KOPT-K1 (cell line): ENCODE measurements around the gene PRPF40B.
A peak's percentile ranks its signal among the peaks of the same experiment; 100 is the strongest.

Source experiments
- H3K27ac ChIP-seq: fragments of 200-600 bp; sonication (generic); 2 replicates; pipeline ENCODE4 v1.5.1; 2016; ENCODE audit warnings: antibody characterized with exemption, mild to moderate bottlenecking, low read depth, low read length; ENCODE audit not compliant: poor library complexity, severe bottlenecking
- H3K36me3 ChIP-seq: fragments of 200-600 bp; sonication (generic); 2 replicates; pipeline ENCODE4 v1.5.1; 2017; ENCODE audit warnings: antibody characterized with exemption, mild to moderate bottlenecking, low read length, moderate library complexity; ENCODE audit not compliant: insufficient read depth
- H3K9me3 ChIP-seq: fragments of 200-600 bp; sonication (generic); 2 replicates; pipeline ENCODE4 v1.5.1; 2017; ENCODE audit warnings: antibody characterized with exemption, low read length, mild to moderate bottlenecking; ENCODE audit not compliant: insufficient read depth, poor library complexity, severe bottlenecking

PRPF40B gene

GRCh38 chr12:49673446-49674317, 50.3 kb downstream of the PRPF40B start:
- Histone ChIP-seq H3K27ac (peak overlapping the region; percentile 91), H3K36me3 (no peaks in the 10 kb centered on the region), H3K9me3 (no peaks in the 10 kb centered on the region)

- H3K27ac ChIP-seq, result peak overlapping the region; percentile 91
- H3K9me3 ChIP-seq, result no peaks in the 10 kb centered on the region
- no peaks in the 10 kb centered on the region for H3K36me3 ChIP-seq
Observed at GRCh38 chr12:49674318-49674981, 51.1 kb downstream of the PRPF40B start.

GRCh38 chr12:49675137-49675536, 51.8 kb downstream of the PRPF40B start:
- Histone ChIP-seq H3K36me3 (no peaks in the 10 kb centered on the region), H3K9me3 (no peaks in the 10 kb centered on the region), H3K27ac (peak overlapping the region; percentile 91)

- H3K9me3 ChIP-seq, result no peaks in the 10 kb centered on the region
- H3K36me3 ChIP-seq, result no peaks in the 10 kb centered on the region
- no peak overlapping the region for H3K27ac ChIP-seq
Observed at GRCh38 chr12:49678711-49679110, 55.4 kb downstream of the PRPF40B start.

DNA sequence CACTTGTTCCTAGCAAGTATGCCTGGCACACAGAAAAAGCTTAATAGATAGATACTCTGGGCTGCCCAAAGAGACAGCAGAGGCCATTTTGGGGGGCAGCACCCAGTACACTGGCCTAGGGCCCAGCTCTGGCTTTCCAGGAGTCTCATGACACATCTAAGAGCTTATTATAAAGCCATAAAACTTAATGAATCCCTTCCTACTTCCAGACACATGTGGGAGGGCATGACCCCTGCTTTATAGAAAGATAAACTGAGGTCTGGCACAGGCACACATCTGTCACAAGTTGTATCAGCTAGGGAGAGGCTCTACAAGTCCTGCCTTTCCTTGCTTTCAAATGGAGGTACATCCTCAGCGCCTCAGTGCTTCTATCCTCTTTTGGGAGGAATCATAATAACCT, 56.7 kb downstream of the PRPF40B start:
- H3K9me3 ChIP-seq, result no peaks in the 10 kb centered on the region
- no peak overlapping the region for H3K27ac ChIP-seq

DNA sequence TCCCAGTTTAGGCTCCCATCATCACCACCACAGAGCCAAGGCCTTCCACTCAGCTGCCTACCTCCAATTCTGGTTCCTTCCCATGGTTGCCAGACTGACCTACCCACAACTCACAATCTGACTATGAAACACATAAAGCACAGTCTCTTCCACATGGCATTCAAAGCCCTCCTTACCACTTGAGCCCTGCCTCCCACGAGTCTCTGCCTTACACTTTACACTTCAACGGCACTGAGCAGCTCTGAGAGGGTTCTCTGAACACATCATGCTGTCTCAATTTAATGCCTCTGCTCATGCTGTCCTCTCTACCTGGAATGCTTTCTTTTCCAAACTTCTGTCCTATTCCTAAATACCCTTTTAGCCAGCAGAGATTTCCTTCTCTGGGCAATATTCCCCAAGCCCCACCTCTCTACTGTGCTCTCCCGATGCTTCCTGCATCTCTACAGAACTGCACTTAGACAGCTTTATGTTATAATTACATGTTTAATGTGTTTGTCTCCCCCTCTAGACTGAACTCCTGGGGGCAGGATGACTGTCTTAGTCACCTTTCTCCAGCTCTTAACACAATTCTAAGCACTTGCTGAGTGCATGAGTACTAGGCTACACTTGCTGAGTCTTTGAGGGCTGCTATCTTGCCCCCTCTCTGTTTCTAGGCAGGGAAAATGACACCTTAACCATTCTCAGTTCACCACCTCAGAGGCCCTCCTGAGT, 60.4 kb downstream of the PRPF40B start:
- Histone ChIP-seq H3K27ac (no peak overlapping the region), H3K36me3 (no peaks in the 10 kb centered on the region), H3K9me3 (no peaks in the 10 kb centered on the region)

More for the DNA sequence above, 56.7 kb downstream of the PRPF40B start:
- no peaks in the 10 kb centered on the region for H3K36me3 ChIP-seq

DNA sequence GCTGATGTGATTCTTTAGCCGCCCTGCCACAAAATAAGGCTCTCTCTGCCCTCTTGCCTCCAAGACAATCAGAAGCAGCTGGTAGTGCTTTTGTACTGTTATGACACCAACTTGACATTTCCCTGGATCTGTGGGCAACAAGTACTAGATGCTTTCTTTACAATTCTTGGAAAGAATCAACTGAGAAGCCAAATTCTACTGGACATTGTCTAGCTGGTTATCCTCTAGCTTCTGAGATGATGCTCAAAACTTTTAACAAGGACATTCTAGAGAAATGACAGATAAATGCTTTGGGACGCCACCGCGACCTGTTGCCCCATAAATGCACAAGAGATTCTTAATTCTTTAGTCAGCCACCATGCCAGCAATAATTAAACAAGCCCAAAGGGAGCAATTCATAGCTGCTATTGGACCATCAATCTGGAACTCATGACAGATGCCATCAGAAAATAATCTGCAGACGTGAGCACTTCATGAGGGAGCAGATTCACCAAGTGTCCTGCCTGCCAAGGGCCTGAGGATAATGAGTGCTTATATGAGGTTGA, 61.0 kb downstream of the PRPF40B start:
- Histone ChIP-seq H3K36me3 (no peaks in the 10 kb centered on the region), H3K27ac (no peak overlapping the region), H3K9me3 (no peaks in the 10 kb centered on the region)

GRCh38 chr12:49687941-49688340, 64.6 kb downstream of the PRPF40B start:
- Histone ChIP-seq H3K27ac (no peak overlapping the region), H3K36me3 (no peaks in the 10 kb centered on the region)

DNA sequence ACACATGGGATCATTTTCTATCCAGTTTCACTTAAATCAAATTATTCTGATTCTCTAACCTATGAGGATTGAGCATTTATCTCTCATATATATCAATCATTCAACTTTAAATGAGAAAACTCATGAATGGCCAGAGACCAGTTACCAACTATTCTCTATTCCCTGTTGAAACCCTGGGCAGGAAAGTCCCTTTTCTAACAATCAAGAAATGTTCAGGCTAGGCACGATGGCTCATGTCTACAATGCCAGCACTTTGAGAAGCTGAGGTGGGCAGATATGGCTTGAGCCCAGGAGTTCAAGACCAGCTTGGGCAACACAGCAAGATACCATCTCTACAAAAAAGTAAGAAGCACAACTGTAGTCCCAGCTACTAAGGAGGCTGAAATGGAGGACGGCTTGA, 65.9 kb downstream of the PRPF40B start:
- no peaks in the 10 kb centered on the region for H3K36me3 ChIP-seq
- H3K9me3 ChIP-seq, result no peaks in the 10 kb centered on the region
- no peak overlapping the region for H3K27ac ChIP-seq

More at GRCh38 chr12:49687941-49688340, 64.6 kb downstream of the PRPF40B start:
- H3K9me3 ChIP-seq, result no peaks in the 10 kb centered on the region

DNA sequence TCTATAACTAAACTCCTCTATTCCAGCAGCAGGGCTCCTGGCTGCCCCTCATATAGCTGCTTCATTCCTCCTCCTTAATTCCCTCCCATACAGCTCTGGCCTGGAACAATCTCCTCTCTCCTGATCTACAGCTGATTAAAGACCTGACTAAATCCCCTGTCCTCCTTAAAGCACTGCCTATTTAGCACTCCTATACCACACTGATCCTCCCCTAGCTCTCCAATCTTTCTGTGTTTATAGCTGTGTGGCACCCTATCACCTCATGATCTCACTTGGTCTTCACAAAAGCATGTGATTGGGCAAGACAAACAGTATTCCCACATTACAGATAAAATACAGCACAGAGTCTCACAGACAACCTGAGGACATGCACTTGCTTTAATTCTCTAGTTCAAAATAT, 66.4 kb downstream of the PRPF40B start:
- Histone ChIP-seq H3K9me3 (no peaks in the 10 kb centered on the region), H3K27ac (no peak overlapping the region), H3K36me3 (no peaks in the 10 kb centered on the region)

DNA sequence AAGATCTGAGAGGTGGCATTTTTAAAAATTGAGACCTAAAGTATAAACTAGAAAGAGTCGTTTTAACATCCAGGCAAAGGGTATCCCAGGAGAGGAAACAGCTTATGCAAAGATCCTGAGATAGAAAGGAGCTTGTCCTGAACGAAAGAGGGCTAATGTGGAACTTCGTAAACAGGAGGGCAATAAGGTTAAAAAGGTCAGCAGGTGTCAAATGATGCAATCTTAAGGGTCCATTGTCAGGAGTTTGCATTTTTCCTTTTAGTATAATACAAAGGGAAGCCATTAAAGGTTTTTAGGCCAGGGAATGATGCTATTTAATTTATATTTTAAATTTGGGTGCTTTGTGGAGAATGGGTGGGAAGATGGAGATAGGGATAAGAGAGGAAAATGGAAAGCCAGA, 69.5 kb downstream of the PRPF40B start:
- Histone ChIP-seq H3K36me3 (no peaks in the 10 kb centered on the region), H3K27ac (no peak overlapping the region), H3K9me3 (no peaks in the 10 kb centered on the region)

DNA sequence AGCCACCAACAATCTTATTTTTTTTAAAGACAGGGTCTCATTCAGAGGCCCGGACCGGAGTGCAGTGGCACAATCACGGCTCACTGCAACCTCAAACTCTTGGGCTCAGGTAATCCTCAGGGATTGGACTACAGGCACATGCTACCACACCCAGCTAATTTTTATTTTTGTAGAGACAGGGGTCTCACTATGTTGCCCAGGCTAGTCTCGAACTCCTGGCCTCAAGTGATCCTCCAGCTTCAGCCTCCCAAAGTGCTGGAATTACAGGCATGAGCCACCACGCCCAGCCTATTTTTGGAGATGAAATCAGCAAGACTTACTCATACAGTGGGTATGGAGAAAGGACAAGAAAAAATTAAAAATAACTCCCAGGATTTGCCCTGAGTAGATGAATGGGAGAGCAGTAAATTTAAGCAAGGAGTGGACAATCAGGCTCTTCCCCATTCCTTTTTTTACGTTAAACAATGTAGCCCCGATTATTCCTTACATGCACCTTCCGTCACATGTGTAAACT, 70.6 kb downstream of the PRPF40B start:
- H3K36me3 ChIP-seq, result no peaks in the 10 kb centered on the region
- H3K27ac ChIP-seq, result no peak overlapping the region
- no peaks in the 10 kb centered on the region for H3K9me3 ChIP-seq
